ENCODE measurements around the gene SPRR1B.

Gene SPRR1B

DNA sequence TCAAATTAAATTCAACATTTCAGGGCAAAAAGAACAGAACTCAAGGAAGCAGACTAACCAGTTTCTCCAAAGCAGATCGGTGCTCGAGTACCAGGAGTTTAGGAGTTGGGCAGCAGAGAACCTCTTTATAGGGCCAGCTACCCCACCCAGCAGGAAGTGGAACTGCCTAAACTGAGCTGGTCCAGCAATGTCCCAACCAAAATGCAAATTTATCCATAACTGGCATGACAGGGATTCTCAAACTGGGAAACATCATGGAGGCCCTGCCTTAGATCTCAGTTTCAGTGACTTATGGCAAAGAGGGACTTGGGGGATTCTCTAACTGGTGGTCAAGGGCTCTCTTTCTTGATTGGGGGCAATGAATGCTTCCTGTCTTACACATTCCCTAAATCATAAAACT, 40.5 kb downstream of the SPRR1B start, which contains the start of gene SPRR2B:
TSS of gene SPRR2B (minus strand) at position 101 of the 400 bp plus-strand sequence. CDS start 772 bp downstream, outside the sequence.
- no peak for DNase-seq
- TF ChIP-seq, protein P1, sequence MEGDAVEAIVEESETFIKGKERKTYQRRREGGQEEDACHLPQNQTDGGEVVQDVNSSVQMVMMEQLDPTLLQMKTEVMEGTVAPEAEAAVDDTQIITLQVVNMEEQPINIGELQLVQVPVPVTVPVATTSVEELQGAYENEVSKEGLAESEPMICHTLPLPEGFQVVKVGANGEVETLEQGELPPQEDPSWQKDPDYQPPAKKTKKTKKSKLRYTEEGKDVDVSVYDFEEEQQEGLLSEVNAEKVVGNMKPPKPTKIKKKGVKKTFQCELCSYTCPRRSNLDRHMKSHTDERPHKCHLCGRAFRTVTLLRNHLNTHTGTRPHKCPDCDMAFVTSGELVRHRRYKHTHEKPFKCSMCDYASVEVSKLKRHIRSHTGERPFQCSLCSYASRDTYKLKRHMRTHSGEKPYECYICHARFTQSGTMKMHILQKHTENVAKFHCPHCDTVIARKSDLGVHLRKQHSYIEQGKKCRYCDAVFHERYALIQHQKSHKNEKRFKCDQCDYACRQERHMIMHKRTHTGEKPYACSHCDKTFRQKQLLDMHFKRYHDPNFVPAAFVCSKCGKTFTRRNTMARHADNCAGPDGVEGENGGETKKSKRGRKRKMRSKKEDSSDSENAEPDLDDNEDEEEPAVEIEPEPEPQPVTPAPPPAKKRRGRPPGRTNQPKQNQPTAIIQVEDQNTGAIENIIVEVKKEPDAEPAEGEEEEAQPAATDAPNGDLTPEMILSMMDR (IDR thresholded peaks at IDR 0.05; ENCODE audit: low read depth, low read length): no peak

GRCh38 chr1:153072806-153073726, 42.1 kb downstream of the SPRR1B start:
- Histone ChIP-seq H3K4me3 (ENCODE audit: low read depth, low read length) (no peak overlapping the region), H3K9me3 (ENCODE audit: severe bottlenecking) (no peaks in the 10 kb centered on the region), H3K36me3 (no peaks in the 10 kb centered on the region), H3K27me3 (ENCODE audit: insufficient read depth, low read depth, severe bottlenecking) (no peaks in the 10 kb centered on the region), H3K27ac (no peak overlapping the region)
- TF ChIP-seq, protein P1 (IDR thresholded peaks at IDR 0.05; ENCODE audit: low read depth, low read length): no peak
- no peak for DNase-seq

More for the DNA sequence above, 40.5 kb downstream of the SPRR1B start, which contains the start of gene SPRR2B:
- H3K9me3 ChIP-seq (ENCODE audit: severe bottlenecking): no peaks in the 10 kb centered on the region
- no peaks in the 10 kb centered on the region for H3K27me3 ChIP-seq (ENCODE audit: insufficient read depth, low read depth, severe bottlenecking)
- no peak within 1 kb of the TSS for H3K27ac ChIP-seq
- no peak within 1 kb of the TSS for H3K4me3 ChIP-seq (ENCODE audit: low read depth, low read length)
- H3K36me3 ChIP-seq: no peaks in the 10 kb centered on the region

DNA sequence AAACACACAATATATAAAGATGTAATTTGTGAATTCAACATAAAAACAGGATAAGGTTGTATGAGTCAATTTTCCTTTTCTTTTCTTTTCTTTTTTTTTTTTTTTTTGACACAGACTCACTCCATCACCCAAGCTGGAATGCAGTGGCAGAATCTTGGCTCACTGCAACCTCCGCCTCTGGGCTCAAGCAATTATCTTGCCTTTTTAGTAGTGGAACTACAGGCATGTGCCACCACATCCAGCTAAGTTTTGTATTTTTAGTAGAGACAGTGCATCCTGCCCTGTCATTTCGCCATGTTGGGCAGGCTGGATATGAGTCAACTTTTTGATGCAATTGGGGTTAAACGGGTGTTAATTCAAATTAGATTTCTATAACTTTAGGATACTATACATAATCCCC, 50.7 kb downstream of the SPRR1B start:
- Histone ChIP-seq H3K4me3 (ENCODE audit: low read depth, low read length) (no peak overlapping the region), H3K27me3 (ENCODE audit: insufficient read depth, low read depth, severe bottlenecking) (no peaks in the 10 kb centered on the region), H3K9me3 (ENCODE audit: severe bottlenecking) (peaks cover 7% of the 10 kb centered on the region), H3K36me3 (no peaks in the 10 kb centered on the region), H3K27ac (no peak overlapping the region)
- TF ChIP-seq, protein P1 (IDR thresholded peaks at IDR 0.05; ENCODE audit: low read depth, low read length): no peak
- no peak for DNase-seq

Data from WERI-Rb-1 (cell line).